ENCODE measurements around the gene ZNF385B. TPM values are rescaled to one million over a fixed set of nuclear protein-coding genes. Genes with fewer than 3 reads are reported as not detected.

ZNF385B gene
- total RNA-seq, 4 donors from 2014 or later, result 0.41 to 3.3 TPM; not detected in 2

DNA sequence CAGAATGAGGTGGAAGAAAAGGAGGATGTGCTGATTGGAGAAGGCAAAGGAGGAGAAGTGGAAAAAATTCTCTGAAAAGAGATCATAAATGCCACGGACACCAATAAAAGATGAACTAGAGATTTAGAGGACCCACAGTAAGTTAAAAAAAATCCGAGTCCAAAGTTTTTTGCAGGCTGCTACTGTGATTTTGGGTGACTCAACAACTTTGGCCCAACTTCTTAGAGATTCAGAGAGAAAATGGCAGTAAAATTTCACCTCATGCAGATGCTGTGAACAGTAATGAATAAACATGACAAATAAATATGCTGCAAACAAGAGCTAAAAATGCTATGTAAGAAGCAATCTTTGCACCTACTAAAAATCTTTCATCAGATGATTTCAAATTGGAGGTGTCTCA, 419.9 kb downstream of the ZNF385B start:
- no peaks in the 10 kb centered on the region for H3K9me3 ChIP-seq
- no peaks in the 10 kb centered on the region for H3K36me3 ChIP-seq
- intact Hi-C loops (cut with DNase I; ENCODE audit: low total_unique reads), result no loop called here
- H3K4me3 ChIP-seq, result no peak overlapping the region
- no peak for DNase-seq
- H3K27me3 ChIP-seq, result no peaks in the 10 kb centered on the region
- no peaks in the 10 kb centered on the region for H3K4me1 ChIP-seq
- no peak overlapping the region for H3K27ac ChIP-seq
- TF ChIP-seq POLR2A (IDR thresholded peaks at IDR 0.05), result no peak
- TF ChIP-seq, protein P1, sequence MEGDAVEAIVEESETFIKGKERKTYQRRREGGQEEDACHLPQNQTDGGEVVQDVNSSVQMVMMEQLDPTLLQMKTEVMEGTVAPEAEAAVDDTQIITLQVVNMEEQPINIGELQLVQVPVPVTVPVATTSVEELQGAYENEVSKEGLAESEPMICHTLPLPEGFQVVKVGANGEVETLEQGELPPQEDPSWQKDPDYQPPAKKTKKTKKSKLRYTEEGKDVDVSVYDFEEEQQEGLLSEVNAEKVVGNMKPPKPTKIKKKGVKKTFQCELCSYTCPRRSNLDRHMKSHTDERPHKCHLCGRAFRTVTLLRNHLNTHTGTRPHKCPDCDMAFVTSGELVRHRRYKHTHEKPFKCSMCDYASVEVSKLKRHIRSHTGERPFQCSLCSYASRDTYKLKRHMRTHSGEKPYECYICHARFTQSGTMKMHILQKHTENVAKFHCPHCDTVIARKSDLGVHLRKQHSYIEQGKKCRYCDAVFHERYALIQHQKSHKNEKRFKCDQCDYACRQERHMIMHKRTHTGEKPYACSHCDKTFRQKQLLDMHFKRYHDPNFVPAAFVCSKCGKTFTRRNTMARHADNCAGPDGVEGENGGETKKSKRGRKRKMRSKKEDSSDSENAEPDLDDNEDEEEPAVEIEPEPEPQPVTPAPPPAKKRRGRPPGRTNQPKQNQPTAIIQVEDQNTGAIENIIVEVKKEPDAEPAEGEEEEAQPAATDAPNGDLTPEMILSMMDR (IDR thresholded peaks at IDR 0.05), result no peak

DNA sequence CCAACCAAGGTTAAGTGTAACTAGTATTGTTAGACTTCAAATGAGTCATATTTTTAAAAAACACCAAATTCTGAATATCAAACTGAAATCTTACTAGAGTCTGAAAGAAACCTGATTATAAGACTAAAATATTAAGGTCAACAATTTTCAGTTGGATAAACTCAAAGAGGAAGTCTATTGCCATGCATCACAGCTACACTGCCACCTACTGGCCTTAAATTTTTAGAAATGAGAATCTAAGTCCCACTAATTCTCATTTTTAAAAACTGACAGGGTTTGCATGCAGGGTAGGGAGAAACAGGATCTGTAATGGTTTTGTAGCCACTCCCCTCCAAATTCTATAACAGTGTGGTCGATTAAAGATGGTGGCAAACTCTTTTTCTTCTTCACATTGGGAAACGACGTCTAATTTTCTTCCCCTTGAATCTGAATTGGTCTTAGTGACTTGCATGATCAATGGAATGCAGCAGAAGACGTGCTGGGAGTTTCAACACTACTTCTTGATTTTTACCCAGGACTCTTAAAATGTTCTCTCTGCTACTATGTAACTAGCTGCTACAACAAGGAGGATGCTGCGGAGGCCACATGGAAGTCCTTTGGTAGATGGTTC, 420.7 kb downstream of the ZNF385B start:
- Histone ChIP-seq H3K4me1 (no peaks in the 10 kb centered on the region), H3K27ac (no peak overlapping the region), H3K4me3 (no peak overlapping the region), H3K36me3 (no peaks in the 10 kb centered on the region), H3K9me3 (no peaks in the 10 kb centered on the region), H3K27me3 (no peaks in the 10 kb centered on the region)
- no peak for DNase-seq
- intact Hi-C loops (cut with DNase I; ENCODE audit: low total_unique reads), result no loop called here
- no peak for TF ChIP-seq POLR2A (IDR thresholded peaks at IDR 0.05)
- TF ChIP-seq, protein P1 (IDR thresholded peaks at IDR 0.05), result peak in 2 of 4 experiments; percentile 22 to 41

DNA sequence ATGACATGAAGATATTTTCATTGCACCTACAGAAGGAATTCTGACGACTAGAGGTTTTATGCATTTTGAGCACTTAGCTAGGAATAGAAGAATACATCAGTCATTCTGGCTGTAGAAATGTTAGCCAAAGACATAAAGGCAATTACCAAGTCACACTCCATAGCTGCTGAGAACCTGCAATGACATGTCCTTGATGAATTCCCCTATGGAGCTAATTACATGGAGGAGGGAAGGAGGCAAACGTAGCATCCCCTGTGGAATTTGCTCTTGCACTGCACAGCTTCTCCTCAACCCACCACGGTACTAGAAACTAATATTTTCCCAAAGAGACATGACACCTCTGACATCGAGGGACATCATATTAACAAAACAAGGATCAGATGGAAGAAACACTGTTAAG, 422.8 kb downstream of the ZNF385B start:
- intact Hi-C loops (cut with DNase I; ENCODE audit: low total_unique reads), result no loop called here
- no peak for TF ChIP-seq POLR2A (IDR thresholded peaks at IDR 0.05)
- TF ChIP-seq, protein P1 (IDR thresholded peaks at IDR 0.05), result no peak

DNA sequence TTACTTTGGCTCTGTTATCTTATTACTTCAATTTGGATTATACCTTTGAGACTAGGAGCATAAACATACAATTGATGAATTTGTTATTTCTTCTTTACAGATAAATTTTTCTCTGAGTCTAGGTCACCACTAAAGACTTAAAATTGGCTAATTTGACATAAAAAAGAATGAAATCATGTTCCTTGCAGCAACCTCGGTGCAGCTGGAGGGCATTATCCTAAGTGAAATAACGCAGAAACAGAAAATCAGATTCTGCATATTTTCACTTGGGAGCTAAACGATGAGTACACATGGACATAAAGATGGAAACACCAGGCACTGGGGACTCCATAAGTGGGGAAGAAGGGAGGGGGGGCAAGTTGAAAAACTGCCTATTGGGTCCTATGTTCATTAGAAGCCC, 424.0 kb downstream of the ZNF385B start:
- Histone ChIP-seq H3K27me3 (no peaks in the 10 kb centered on the region), H3K27ac (no peak overlapping the region), H3K4me3 (no peak overlapping the region), H3K36me3 (no peaks in the 10 kb centered on the region), H3K4me1 (no peaks in the 10 kb centered on the region), H3K9me3 (no peaks in the 10 kb centered on the region)
- TF ChIP-seq, protein P1 (IDR thresholded peaks at IDR 0.05), result no peak
- TF ChIP-seq POLR2A (IDR thresholded peaks at IDR 0.05), result no peak
- intact Hi-C loops (cut with DNase I; ENCODE audit: low total_unique reads), result no loop called here
- no peak for DNase-seq

More for the DNA sequence above, 422.8 kb downstream of the ZNF385B start:
- no peak for DNase-seq
- H3K4me3 ChIP-seq, result no peak overlapping the region
- no peaks in the 10 kb centered on the region for H3K4me1 ChIP-seq
- no peaks in the 10 kb centered on the region for H3K36me3 ChIP-seq
- H3K27me3 ChIP-seq, result no peaks in the 10 kb centered on the region
- H3K27ac ChIP-seq, result no peak overlapping the region
- no peaks in the 10 kb centered on the region for H3K9me3 ChIP-seq

DNA sequence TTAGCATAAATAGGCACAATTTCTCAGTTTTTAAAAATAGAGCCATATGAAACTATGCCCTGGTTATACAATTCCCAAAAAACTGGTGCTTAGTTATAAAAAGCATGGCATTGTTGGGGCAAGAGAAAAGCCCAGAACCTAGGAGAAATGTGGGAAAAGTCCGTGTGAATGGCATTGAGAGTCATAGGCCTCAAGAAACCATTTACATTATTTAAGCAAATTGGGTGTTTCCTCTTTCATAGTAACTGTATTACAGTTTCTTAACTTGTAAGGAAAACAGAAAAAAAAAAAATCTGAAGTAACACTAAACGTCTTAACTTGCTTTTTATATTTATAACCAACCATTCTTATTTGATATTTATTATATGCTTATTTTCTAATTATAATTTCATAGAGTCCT, 425.8 kb downstream of the ZNF385B start:
- Histone ChIP-seq H3K27me3 (no peaks in the 10 kb centered on the region), H3K4me3 (no peak overlapping the region), H3K9me3 (no peaks in the 10 kb centered on the region), H3K27ac (no peak overlapping the region), H3K36me3 (no peaks in the 10 kb centered on the region), H3K4me1 (no peaks in the 10 kb centered on the region)
- TF ChIP-seq, protein P1 (IDR thresholded peaks at IDR 0.05), result no peak
- TF ChIP-seq POLR2A (IDR thresholded peaks at IDR 0.05), result no peak
- no peak for DNase-seq
- intact Hi-C loops (cut with DNase I; ENCODE audit: low total_unique reads), result no loop called here

All from uterus (tissue), 4 donors.